Esophagus muscularis mucosa (tissue), 4 donors: ENCODE measurements around the gene RUVBL2. TPM values are rescaled to one million over a fixed set of nuclear protein-coding genes. Genes with fewer than 3 reads are reported as not detected.

ENCODE experiments used
- DNase-seq: peaks from one replicate; pipeline ENCODE4 v3.0.0-alpha.2; 2017; ENCODE audit errors: extremely low spot score
- H3K27ac ChIP-seq, 4 donors: fragments of 200-600 bp; sonication (generic); replicated peaks in 1 of 4; 1 replicate in 3 of 4; 2 replicates in 1 of 4; pipeline ENCODE4 v1.5.1; 2016 to 2019; ENCODE audit warnings: mild to moderate bottlenecking in 1 of 4
- H3K27me3 ChIP-seq, 4 donors: fragments of 200-600 bp; sonication (generic); one replicate each; pipeline versions ENCODE4 v1.5.1 to v1.6.0; 2016 to 2019
- H3K36me3 ChIP-seq, 4 donors: fragments of 200-600 bp; sonication (generic); one replicate each; pipeline ENCODE4 v1.5.1; 2016 to 2019
- H3K4me1 ChIP-seq, 4 donors: fragments of 200-600 bp; sonication (generic); one replicate each; pipeline ENCODE4 v1.5.1; 2016 to 2019
- H3K4me3 ChIP-seq, 4 donors: fragments of 200-600 bp; sonication (generic); 1 replicate in 2 of 4; 2 replicates in 2 of 4; pipeline ENCODE4 v1.5.1; 2016 to 2019; ENCODE audit warnings: mild to moderate bottlenecking in 4 of 4, moderate library complexity in 1 of 4
- H3K9me3 ChIP-seq, 4 donors: fragments of 200-600 bp; sonication (generic); 1 replicate in 3 of 4; 2 replicates in 1 of 4; pipeline ENCODE4 v1.5.1; 2016 to 2019
- CTCF ChIP-seq, 3 experiments: fragments of 200-600 bp in 2 of 3; fragments of 450-650 bp in 1 of 3; sonication (generic) in 2 of 3; IDR thresholded peaks; one replicate each; pipeline ENCODE4 v1.5.1; 2017 to 2019; ENCODE audit warnings: antibody characterized with exemption in 3 of 3, mild to moderate bottlenecking in 2 of 3, moderate library complexity in 1 of 3
- EP300 ChIP-seq: sonication (generic); formaldehyde crosslinking; IDR thresholded peaks from one replicate; pipeline ENCODE4 v1.6.1; 2017; ENCODE audit warnings: antibody characterized with exemption
- POLR2A ChIP-seq: fragments of 450-650 bp; IDR thresholded peaks from one replicate; pipeline ENCODE4 v1.6.1; 2017; ENCODE audit warnings: antibody characterized with exemption, moderate library complexity, mild to moderate bottlenecking, low read depth
- POLR2AphosphoS5 ChIP-seq, 2 donors: sonication (generic); formaldehyde crosslinking; IDR thresholded peaks; one replicate each; pipeline ENCODE4 v1.6.1; 2017; ENCODE audit warnings: antibody characterized with exemption in 2 of 2
- WGBS: methylation state at CpG from one replicate; pipeline ENCODE4 v1.1.5; 2018; 5-methylcytosine and 5-hydroxymethylcytosine counted together
- intact Hi-C: fragments of 100-400 bp; cut with DNase I; formaldehyde crosslinking; loops from one replicate; pipeline ENCODE4 v1.15.1; 2023
- total RNA-seq, 4 donors: library from RNA; depleted of rRNA; stranded (reverse); fragments of >200 nt; gene quantifications; one replicate each; pipeline versions ENCODE4 v1.1.0 to v1.2.1, GENCODE V29; 2016

The RUVBL2 gene
- total RNA-seq, 4 donors from 2014 or later: 72.7 to 113 (median 97.6) TPM

- no peaks in the 10 kb centered on the region for H3K36me3 ChIP-seq
- DNase-seq: no peak
- WGBS: 97% methylated on average over 3 of the region's 3 CpGs
- no peaks in the 10 kb centered on the region for H3K4me1 ChIP-seq
- no peaks in the 10 kb centered on the region for H3K9me3 ChIP-seq
- no peak for TF ChIP-seq POLR2A
- TF ChIP-seq CTCF (IDR thresholded peaks at IDR 0.05): no peak
- TF ChIP-seq EP300: no peak
- no peak for TF ChIP-seq POLR2AphosphoS5 (IDR thresholded peaks at IDR 0.05)
- intact Hi-C loops: no loop called here
- no peak overlapping the region for H3K27ac ChIP-seq
- H3K27me3 ChIP-seq: no peaks in the 10 kb centered on the region
- no peak overlapping the region for H3K4me3 ChIP-seq
Measured at GRCh38 chr19:48947258-48947542, 46.5 kb upstream of the RUVBL2 start.

GRCh38 chr19:48950159-48950558 is 43.5 kb upstream of the RUVBL2 start:
- no peaks in the 10 kb centered on the region for H3K9me3 ChIP-seq
- H3K36me3 ChIP-seq: no peaks in the 10 kb centered on the region
- H3K27ac ChIP-seq: no peak overlapping the region
- peaks cover 5 to 11% (median 9%) of the 10 kb centered on the region in 4 donors for H3K4me1 ChIP-seq
- no peak for DNase-seq
- TF ChIP-seq POLR2AphosphoS5 (IDR thresholded peaks at IDR 0.05): no peak
- TF ChIP-seq CTCF (IDR thresholded peaks at IDR 0.05): no peak
- TF ChIP-seq EP300: no peak
- TF ChIP-seq POLR2A: no peak
- intact Hi-C loops: no loop called here
- 79% methylated on average over 3 of the region's 3 CpGs for WGBS
- no peak overlapping the region for H3K4me3 ChIP-seq
- no peaks in the 10 kb centered on the region for H3K27me3 ChIP-seq

GRCh38 chr19:48950830-48951519 is 42.7 kb upstream of the RUVBL2 start:
- H3K4me3 ChIP-seq: no peak overlapping the region
- H3K27ac ChIP-seq: no peak overlapping the region
- no peak for DNase-seq
- H3K36me3 ChIP-seq: peaks cover 0 to 3% (median 0%) of the 10 kb centered on the region in 4 donors
- intact Hi-C loops: no loop called here
- TF ChIP-seq POLR2AphosphoS5 (IDR thresholded peaks at IDR 0.05) (no peak), EP300 (no peak), CTCF (IDR thresholded peaks at IDR 0.05) (no peak), POLR2A (no peak)
- peaks cover 13 to 20% (median 17%) of the 10 kb centered on the region in 4 donors for H3K4me1 ChIP-seq
- H3K27me3 ChIP-seq: no peaks in the 10 kb centered on the region
- H3K9me3 ChIP-seq: no peaks in the 10 kb centered on the region
- WGBS: 55% methylated on average over 9 of the region's 9 CpGs

- WGBS: 70% methylated on average over 4 of the region's 4 CpGs
Measured at GRCh38 chr19:48953141-48953540, 40.5 kb upstream of the RUVBL2 start.

More at GRCh38 chr19:48953141-48953540, 40.5 kb upstream of the RUVBL2 start:
- no peaks in the 10 kb centered on the region for H3K27me3 ChIP-seq
- H3K4me1 ChIP-seq: peaks cover 13 to 24% (median 22%) of the 10 kb centered on the region in 4 donors
- no peaks in the 10 kb centered on the region for H3K9me3 ChIP-seq
- peaks cover 0 to 14% (median 2%) of the 10 kb centered on the region in 4 donors for H3K36me3 ChIP-seq
- peak overlapping the region in 2 of 4 donors; percentile 84 to 93 for H3K27ac ChIP-seq
- intact Hi-C loops: no loop called here
- DNase-seq: no peak
- TF ChIP-seq CTCF (IDR thresholded peaks at IDR 0.05) (no peak), EP300 (no peak), POLR2A (no peak), POLR2AphosphoS5 (IDR thresholded peaks at IDR 0.05) (no peak)
- no peak overlapping the region for H3K4me3 ChIP-seq
